B cell (primary cell): ENCODE data around the gene SCYGR5. TPM values are rescaled to one million over a fixed set of nuclear protein-coding genes. Genes with fewer than 3 reads are reported as not detected.

Experiments
- ATAC-seq: fragments of 200-7000 bp; cut with Tn5 transposase; one replicate; pipeline ENCODE4 v1.10.0; 2021; ENCODE audit warnings: low read depth, mild to moderate bottlenecking, moderate number of reproducible peaks, moderate library complexity
- CTCF ChIA-PET: fragments of 350-600 bp; sonication (Branson Sonifier 250); formaldehyde crosslinking; loops from one replicate; lab custom pipeline; 2021; ENCODE audit warnings: antibody characterized with exemption, inconsistent platforms; lab: Charles Lee
- POLR2A ChIA-PET: fragments of 350-600 bp; sonication (Branson Sonifier 250); formaldehyde crosslinking; loops from one replicate; lab custom pipeline; 2021; ENCODE audit warnings: antibody characterized with exemption; lab: Charles Lee
- DNase-seq: peaks from one replicate; pipeline ENCODE4 v3.0.0; 2013
- H2AFZ ChIP-seq: 2 replicates; pipeline ENCODE4 v1.6.1; 2012; ENCODE audit warnings: mild to moderate bottlenecking, low read depth, low read length; ENCODE audit not compliant: insufficient read depth, poor library complexity, severe bottlenecking
- H3K27ac ChIP-seq, 2 donors: 1 replicate in 1 of 2; 2 replicates in 1 of 2; pipeline ENCODE4 v1.5.1; 2012 to 2013; ENCODE audit warnings: low read length in 2 of 2, mild to moderate bottlenecking in 2 of 2, moderate library complexity in 1 of 2
- H3K27me3 ChIP-seq, 4 experiments: fragments of 200-600 bp in 1 of 4; sonication (generic) in 1 of 4; replicated peaks in 1 of 4; 1 replicate in 2 of 4; 2 replicates in 2 of 4; pipeline versions ENCODE4 v1.6.1 to v1.7.0; 2013 to 2016; ENCODE audit warnings: low read length in 3 of 4, mild to moderate bottlenecking in 2 of 4, mixed read lengths in 1 of 4, moderate library complexity in 1 of 4; ENCODE audit not compliant: insufficient read depth in 4 of 4, control insufficient read depth in 3 of 4; ENCODE audit errors: control extremely low read depth in 1 of 4
- H3K36me3 ChIP-seq, 2 experiments: replicated peaks in 1 of 2; 1 replicate in 1 of 2; 2 replicates in 1 of 2; pipeline versions ENCODE4 v1.6.1 to v1.7.1; 2013; ENCODE audit warnings: low read length in 1 of 2; ENCODE audit not compliant: insufficient read depth in 2 of 2, control insufficient read depth in 1 of 2; ENCODE audit errors: control extremely low read depth in 1 of 2, extremely low read depth in 1 of 2
- H3K4me1 ChIP-seq, 2 donors: fragments of 200-600 bp in 1 of 2; sonication (generic) in 1 of 2; 1 replicate in 1 of 2; 2 replicates in 1 of 2; pipeline versions ENCODE4 v1.5.1 to v1.6.1; 2013 to 2017; ENCODE audit warnings: low read length in 2 of 2; ENCODE audit not compliant: control insufficient read depth in 2 of 2, insufficient read depth in 2 of 2
- H3K4me2 ChIP-seq: replicated peaks from 2 replicates; pipeline ENCODE3; 2012; ENCODE audit warnings: mild to moderate bottlenecking, low read depth, low read length; ENCODE audit not compliant: poor library complexity, severe bottlenecking
- H3K4me3 ChIP-seq, 5 experiments: fragments of 200-600 bp in 1 of 5; sonication (generic) in 1 of 5; 1 replicate in 3 of 5; 2 replicates in 2 of 5; pipeline versions ENCODE4 v1.5.1 to v1.7.0; 2011 to 2016; ENCODE audit warnings: low read length in 4 of 5, mild to moderate bottlenecking in 4 of 5, low read depth in 2 of 5, control low read depth in 1 of 5, moderate library complexity in 1 of 5; ENCODE audit not compliant: insufficient read depth in 1 of 5; ENCODE audit errors: control extremely low read depth in 1 of 5, extremely low read depth in 1 of 5
- H3K79me2 ChIP-seq: fragments of 200-600 bp; sonication (generic); one replicate; pipeline ENCODE4 v1.6.0; 2016; ENCODE audit warnings: low read length; ENCODE audit not compliant: control insufficient read depth, insufficient read depth
- H3K9ac ChIP-seq: fragments of 200-600 bp; sonication (generic); 2 replicates; pipeline ENCODE4 v1.6.1; 2017; ENCODE audit warnings: mild to moderate bottlenecking, low read length, moderate library complexity
- H3K9me3 ChIP-seq, 3 donors: one replicate each; pipeline versions ENCODE4 v1.6.1 to v1.7.1; 2013; ENCODE audit warnings: low read length in 2 of 3; ENCODE audit not compliant: control insufficient read depth in 2 of 3, insufficient read depth in 1 of 3; ENCODE audit errors: control extremely low read depth in 1 of 3
- H4K20me1 ChIP-seq: 2 replicates; pipeline ENCODE4 v1.6.0; 2012; ENCODE audit warnings: mild to moderate bottlenecking, low read length; ENCODE audit not compliant: insufficient read depth, control insufficient read depth, poor library complexity, severe bottlenecking
- H3K27ac Mint-ChIP-seq: one replicate; pipeline ENCODE4 v1.8.0; 2021; ENCODE audit warnings: mixed read lengths
- H3K27me3 Mint-ChIP-seq: one replicate; pipeline ENCODE4 v1.8.0; 2021; ENCODE audit warnings: mixed read lengths
- H3K4me1 Mint-ChIP-seq: one replicate; pipeline ENCODE4 v1.8.0; 2021; ENCODE audit warnings: mixed read lengths
- H3K4me3 Mint-ChIP-seq: one replicate; pipeline ENCODE4 v1.8.0; 2021; ENCODE audit warnings: mixed read lengths
- H3K9me3 Mint-ChIP-seq: one replicate; pipeline ENCODE4 v1.8.0; 2022; ENCODE audit warnings: mixed read lengths; ENCODE audit not compliant: insufficient read depth
- CTCF ChIP-seq: fragments of 200-600 bp; IDR thresholded peaks from one replicate; pipeline ENCODE4 v1.8.0; 2022; ENCODE audit warnings: antibody characterized with exemption, mild to moderate bottlenecking
- EZH2 ChIP-seq: IDR thresholded peaks from 2 replicates; pipeline ENCODE4 v1.6.1; 2012; ENCODE audit warnings: borderline replicate concordance, low read depth, mild to moderate bottlenecking, moderate library complexity, low read length; ENCODE audit not compliant: insufficient read depth, poor library complexity, severe bottlenecking
- WGBS: methylation state at CpG from one replicate; pipeline ENCODE4 v1.1.5; 2013; ENCODE audit warnings: missing lambda C conversion rate; ENCODE audit not compliant: insufficient coverage; 5-methylcytosine and 5-hydroxymethylcytosine counted together
- intact Hi-C: fragments of 100-400 bp; cut with micrococcal nuclease; formaldehyde crosslinking; loops from one replicate; pipeline ENCODE4 v1.10.0; 2022
- polyA plus RNA-seq: library from polyadenylated mRNA; depleted of rRNA; stranded (reverse); fragments of >200 nt; gene quantifications from 2 replicates; pipeline ENCODE4 v1.2.3, GENCODE V29; 2012
- total RNA-seq, 2 donors: library from RNA; stranded (reverse); fragments of 120-200 nt in 1 of 2; gene quantifications; 1 replicate in 1 of 2; 2 replicates in 1 of 2; pipeline versions ENCODE4 v1.2.3 to v1.2.4, GENCODE V29; 2013 to 2022

Gene SCYGR5
- total and polyA plus RNA-seq, 2 donors (not counting 1 experiment from before 2014, with no cell fraction given) = not detected

- Histone ChIP-seq H3K9ac (no peak overlapping the region), H2AFZ (no peak overlapping the region), H3K36me3 (no peaks in the 10 kb centered on the region), H3K9me3 (peaks cover 0 to 3% (median 0%) of the 10 kb centered on the region in 3 donors), H3K79me2 (no peaks in the 10 kb centered on the region), H3K4me2 (no peak overlapping the region), H3K27ac (no peak overlapping the region), H3K4me3 (no peak overlapping the region), H3K27me3 (no peaks in the 10 kb centered on the region), H4K20me1 (no peaks in the 10 kb centered on the region), H3K4me1 (no peaks in the 10 kb centered on the region)
- ChIA-PET POLR2A (no interaction called here), CTCF (interaction anchor here (0.6 kb wide), 1 partner anchor 200 kb away, joined by 4 read pairs; no protein-coding TSS in a partner anchor)
- no CpG with 5 or more reads among the region's 2 CpGs for WGBS
- peaks cover 19% of the 10 kb centered on the region for H3K27me3 Mint-ChIP-seq
- no peaks in the 10 kb centered on the region for H3K9me3 Mint-ChIP-seq
- TF ChIP-seq CTCF (no peak), EZH2 (no peak)
- DNase-seq = no peak
- no peak overlapping the region for H3K4me3 Mint-ChIP-seq
- intact Hi-C loops = no loop called here
- no peak for ATAC-seq
- H3K4me1 Mint-ChIP-seq = peaks cover 4% of the 10 kb centered on the region
- no peak overlapping the region for H3K27ac Mint-ChIP-seq
Observed at GRCh38 chr2:227696990-227697679, 30.5 kb downstream of the SCYGR5 start.

GRCh38 chr2:227701556-227701955, 35.0 kb downstream of the SCYGR5 start:
- no peaks in the 10 kb centered on the region for H3K4me1 ChIP-seq
- intact Hi-C loops = no loop called here
- POLR2A ChIA-PET = no interaction called here

More at GRCh38 chr2:227701556-227701955, 35.0 kb downstream of the SCYGR5 start:
- DNase-seq (no peak), ATAC-seq (no peak)
- CTCF ChIA-PET = no interaction called here
- H3K9me3 Mint-ChIP-seq = no peaks in the 10 kb centered on the region
- no peak overlapping the region for H3K4me3 Mint-ChIP-seq
- H3K79me2 ChIP-seq = no peaks in the 10 kb centered on the region
- H3K9me3 ChIP-seq = peaks cover 0 to 3% (median 0%) of the 10 kb centered on the region in 3 donors
- H4K20me1 ChIP-seq = no peaks in the 10 kb centered on the region
- H3K27ac Mint-ChIP-seq = no peak overlapping the region
- H3K4me1 Mint-ChIP-seq = peaks cover 4% of the 10 kb centered on the region
- WGBS = no CpG with 5 or more reads among the region's 3 CpGs
- H3K36me3 ChIP-seq = no peaks in the 10 kb centered on the region
- H3K27me3 ChIP-seq = no peaks in the 10 kb centered on the region
- no peak overlapping the region for H3K4me2 ChIP-seq
- H3K27ac ChIP-seq = no peak overlapping the region
- TF ChIP-seq CTCF = no peak
- TF ChIP-seq EZH2 = no peak
- no peak overlapping the region for H3K9ac ChIP-seq
- peaks cover 26% of the 10 kb centered on the region for H3K27me3 Mint-ChIP-seq
- H2AFZ ChIP-seq = no peak overlapping the region
- H3K4me3 ChIP-seq = no peak overlapping the region
